ENCODE measurements around the gene DOCK4.

DNA sequence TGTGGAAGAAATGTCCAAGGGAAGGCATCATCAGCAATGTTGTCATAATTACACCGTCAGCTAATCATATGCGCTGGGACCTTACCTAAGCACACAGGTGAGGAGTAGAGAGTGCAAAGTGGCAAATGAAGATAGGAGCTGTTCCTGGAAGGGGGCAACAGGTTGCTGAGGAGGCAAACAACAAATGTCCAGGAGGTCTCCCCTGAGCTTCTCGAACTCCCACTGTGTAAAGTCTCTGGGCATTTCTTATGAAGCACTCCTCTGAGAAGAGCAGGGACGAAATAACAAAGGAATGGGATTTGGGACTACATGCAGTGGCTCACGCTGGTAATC is 152.5 kb downstream of the DOCK4 start:
- no peak for TF ChIP-seq POLR2A (IDR thresholded peaks at IDR 0.05)
- TF ChIP-seq, protein P1, sequence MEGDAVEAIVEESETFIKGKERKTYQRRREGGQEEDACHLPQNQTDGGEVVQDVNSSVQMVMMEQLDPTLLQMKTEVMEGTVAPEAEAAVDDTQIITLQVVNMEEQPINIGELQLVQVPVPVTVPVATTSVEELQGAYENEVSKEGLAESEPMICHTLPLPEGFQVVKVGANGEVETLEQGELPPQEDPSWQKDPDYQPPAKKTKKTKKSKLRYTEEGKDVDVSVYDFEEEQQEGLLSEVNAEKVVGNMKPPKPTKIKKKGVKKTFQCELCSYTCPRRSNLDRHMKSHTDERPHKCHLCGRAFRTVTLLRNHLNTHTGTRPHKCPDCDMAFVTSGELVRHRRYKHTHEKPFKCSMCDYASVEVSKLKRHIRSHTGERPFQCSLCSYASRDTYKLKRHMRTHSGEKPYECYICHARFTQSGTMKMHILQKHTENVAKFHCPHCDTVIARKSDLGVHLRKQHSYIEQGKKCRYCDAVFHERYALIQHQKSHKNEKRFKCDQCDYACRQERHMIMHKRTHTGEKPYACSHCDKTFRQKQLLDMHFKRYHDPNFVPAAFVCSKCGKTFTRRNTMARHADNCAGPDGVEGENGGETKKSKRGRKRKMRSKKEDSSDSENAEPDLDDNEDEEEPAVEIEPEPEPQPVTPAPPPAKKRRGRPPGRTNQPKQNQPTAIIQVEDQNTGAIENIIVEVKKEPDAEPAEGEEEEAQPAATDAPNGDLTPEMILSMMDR (IDR thresholded peaks at IDR 0.05), result no peak

All from thyroid gland (tissue), 4 donors.